Pancreas (tissue), 10 donors: ENCODE measurements around the gene TEKTIP1. TPM values are rescaled to one million over a fixed set of nuclear protein-coding genes. Genes with fewer than 3 reads are reported as not detected.
"Not testable (repeated sequence)": the region's sequence is repeated elsewhere in the genome, so short reads cannot be mapped to it uniquely, and the experiment has no call there.

Source experiments
- ATAC-seq, 4 donors: fragments of 200-7000 bp; cut with Tn5 transposase; one replicate each; pipeline versions ENCODE4 v1.8.0 to v1.9.1; 2020; ENCODE audit warnings: mild to moderate bottlenecking in 4 of 4, moderate library complexity in 4 of 4
- DNase-seq, 6 donors: peaks; one replicate each; pipeline ENCODE4 v3.0.0-alpha.2; 2020
- FAIRE-seq: peaks from 2 replicates; lab custom pipeline; 2012; peaks lifted over from hg19 to GRCh38; lab: Jason Lieb, UNC
- H3K27ac ChIP-seq, 4 donors: fragments of 200-600 bp; sonication (generic); 1 replicate in 3 of 4; 2 replicates in 1 of 4; pipeline versions ENCODE4 v1.5.0 to v1.8.0; 2020
- H3K27me3 ChIP-seq, 4 donors: fragments of 200-600 bp; one replicate each; pipeline ENCODE4 v1.8.0; 2021
- H3K36me3 ChIP-seq, 3 donors: fragments of 200-600 bp; sonication (generic) in 1 of 3; one replicate each; pipeline versions ENCODE4 v1.5.0 to v1.8.0; 2020 to 2021
- H3K4me1 ChIP-seq, 3 donors: fragments of 200-600 bp; one replicate each; pipeline ENCODE4 v1.8.0; 2021
- H3K4me3 ChIP-seq, 4 donors: fragments of 200-600 bp; sonication (generic) in 2 of 4; one replicate each; pipeline versions ENCODE4 v1.5.0 to v1.8.0; 2020 to 2021
- H3K9me3 ChIP-seq, 4 donors: fragments of 200-600 bp; one replicate each; pipeline ENCODE4 v1.8.0; 2021
- CTCF ChIP-seq, 4 donors: fragments of 200-600 bp; sonication (generic) in 3 of 4; IDR thresholded peaks; one replicate each; pipeline versions ENCODE4 v1.5.0 to v1.8.0; 2021; ENCODE audit warnings: antibody characterized with exemption in 4 of 4
- WGBS, 2 donors: extraction: QIAGEN DNeasy Blood & Tissue Kit; methylation state at CpG; one replicate each; pipeline ENCODE4 v1.1.7; 2013; 5-methylcytosine and 5-hydroxymethylcytosine counted together
- intact Hi-C, 3 donors: fragments of 100-400 bp; cut with DNase I; formaldehyde crosslinking; loops; one replicate each; pipeline versions ENCODE4 v1.11.1 to v1.14.2; 2022
- polyA plus RNA-seq, 2 donors: library from polyadenylated mRNA; stranded (reverse); fragments of 200-250 nt; gene quantifications; one replicate each; pipeline ENCODE4 v1.2.3, GENCODE V29; 2013
- total RNA-seq, 6 donors: library from RNA; stranded (reverse); fragmentation: NEBNext Ultra II Directional in 4 of 6; extraction: Animal tissue kit (Norgen Biotek cat#: 25700) in 4 of 6; gene quantifications; one replicate each; pipeline versions ENCODE4 v1.2.1 to v1.2.4, GENCODE V29; 2021 to 2023
- donor health status: healthy with polysubstance abuse.
- donor health status: DM: no; HTN: no; CAD: no; lungs with moderate emphysema.
- donor health status: DM: no; HTN: no; CAD: no.
- donor health status: control.
- donor health status: control.
- donor health status: Bipolar disorder and iron deficiency.
- donor health status: DM: yes; HTN: yes; CAD: no.
- donor health status: DM: no; HTN: no; CAD: no.
- donor health status: DM: no; HTN: no; CAD: no.
- donor health status: DM: yes; HTN: yes; CAD: no.

Gene TEKTIP1
- total and polyA plus RNA-seq, 8 donors = 0.73 to 5.6 (median 2.3) TPM

DNA sequence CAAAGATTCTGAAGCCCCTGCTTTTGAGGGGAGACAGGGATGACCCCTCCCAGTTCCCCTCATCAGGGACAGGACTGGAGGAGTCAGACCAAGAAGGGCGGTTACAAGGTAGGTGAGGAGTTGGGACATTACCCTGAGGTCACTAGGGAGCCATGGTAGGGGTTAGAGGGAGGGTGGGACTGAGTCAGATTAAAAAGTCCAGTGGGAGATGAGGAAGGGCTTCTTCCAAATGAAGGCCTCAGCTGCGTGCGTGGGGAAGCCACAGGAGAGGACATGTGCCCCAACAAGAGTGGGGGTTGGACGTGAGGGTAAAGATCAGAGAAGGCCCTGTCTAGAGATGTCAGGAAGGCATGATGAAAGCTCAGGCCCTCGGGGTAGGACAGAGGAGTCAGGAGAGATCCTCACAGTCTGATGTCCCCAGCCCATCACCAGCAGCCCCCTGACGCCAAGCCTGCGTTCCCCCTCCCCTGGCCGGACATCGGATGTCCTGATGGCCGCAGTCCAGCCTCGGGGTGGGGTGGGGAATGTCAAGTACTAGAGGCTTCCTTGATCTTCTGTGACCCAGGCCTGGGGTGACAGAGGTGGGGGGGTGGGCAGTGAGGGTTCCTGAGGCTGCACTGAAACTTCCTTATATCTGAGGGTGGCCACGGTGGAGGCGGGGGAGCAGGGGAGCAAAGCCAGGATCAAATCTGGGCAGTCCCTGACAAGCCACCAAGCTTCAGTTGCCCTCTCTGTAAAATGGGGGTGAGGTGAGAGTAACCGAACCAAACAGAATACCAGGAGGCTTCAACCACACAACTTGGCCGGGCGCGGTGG, 24.9 kb downstream of the TEKTIP1 start:
- no peaks in the 10 kb centered on the region for H3K4me1 ChIP-seq
- H3K27ac ChIP-seq = no peak overlapping the region
- DNase-seq (peak in 1 of 6 donors; percentile 63), FAIRE-seq (no peak), ATAC-seq (no peak)
- no peaks in the 10 kb centered on the region for H3K9me3 ChIP-seq
- H3K4me3 ChIP-seq = no peak overlapping the region
- 73 to 80% methylated on average over 15 to 17 of the region's 17 CpGs for WGBS, 2 donors
- intact Hi-C loops = no loop called here
- H3K27me3 ChIP-seq = no peaks in the 10 kb centered on the region
- TF ChIP-seq CTCF (IDR thresholded peaks at IDR 0.05) = no peak
- H3K36me3 ChIP-seq = no peaks in the 10 kb centered on the region

DNA sequence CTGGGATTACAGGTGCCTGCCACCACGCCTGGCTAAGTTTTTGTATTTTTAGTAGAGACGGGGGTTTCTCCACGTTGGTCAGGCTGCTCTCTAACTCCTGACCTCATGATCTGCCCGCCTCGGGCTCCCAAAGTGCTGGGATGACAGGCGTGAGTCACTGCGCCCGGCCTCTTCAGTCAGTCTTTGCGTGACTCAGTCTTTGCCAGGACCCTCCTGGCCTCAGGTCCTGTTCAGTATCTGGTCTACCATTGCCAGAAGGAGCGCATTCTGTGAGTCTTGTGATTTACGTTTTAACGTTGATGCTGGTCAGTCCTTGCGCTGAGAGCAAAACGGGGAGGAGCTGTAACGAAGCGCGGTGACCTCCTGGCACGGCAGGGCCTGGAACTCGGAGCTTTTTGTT, 26.2 kb downstream of the TEKTIP1 start:
- 81 to 85% methylated on average over 19 of the region's 19 CpGs for WGBS, 2 donors
- ATAC-seq (no peak), FAIRE-seq (no peak), DNase-seq (no peak)
- H3K9me3 ChIP-seq = no peaks in the 10 kb centered on the region
- no peak overlapping the region for H3K27ac ChIP-seq
- H3K4me3 ChIP-seq = no peak overlapping the region
- intact Hi-C loops = no loop called here
- H3K27me3 ChIP-seq = no peaks in the 10 kb centered on the region
- no peaks in the 10 kb centered on the region for H3K36me3 ChIP-seq
- no peak for TF ChIP-seq CTCF (IDR thresholded peaks at IDR 0.05)
- no peaks in the 10 kb centered on the region for H3K4me1 ChIP-seq

DNA sequence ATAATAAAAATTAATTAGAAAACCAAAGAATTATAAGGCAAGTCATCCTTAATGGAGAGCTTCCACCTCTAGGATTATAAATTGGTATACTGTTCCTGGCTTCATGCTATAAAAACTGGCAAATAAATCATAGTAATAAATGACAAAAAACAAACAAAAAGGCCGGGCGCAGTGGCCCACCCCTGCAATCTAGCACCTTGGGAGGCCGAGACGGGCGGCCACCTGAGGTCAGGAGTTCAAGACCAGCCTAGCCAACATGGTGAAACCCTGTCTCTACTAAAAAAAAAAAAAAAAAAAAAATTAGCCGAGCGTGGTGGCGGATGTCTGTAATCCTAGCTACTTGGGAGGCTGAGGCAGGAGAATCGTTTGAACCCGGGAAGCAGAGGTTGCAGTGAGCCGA, 31.1 kb downstream of the TEKTIP1 start:
- H3K27ac ChIP-seq, H3K36me3 ChIP-seq, intact Hi-C loops, FAIRE-seq, H3K4me3 ChIP-seq, H3K4me1 ChIP-seq, DNase-seq, H3K27me3 ChIP-seq, ATAC-seq, H3K9me3 ChIP-seq: not testable (repeated sequence)
- WGBS, 2 donors = 63 to 74% methylated on average over 8 to 11 of the region's 11 CpGs

- peak in 1 of 6 donors; percentile 11 for DNase-seq
- FAIRE-seq = no peak
- no peak for TF ChIP-seq CTCF (IDR thresholded peaks at IDR 0.05)
- 55 to 58% methylated on average over 7 of the region's 7 CpGs for WGBS, 2 donors
- Histone ChIP-seq H3K27ac (no peak overlapping the region), H3K4me1 (no peaks in the 10 kb centered on the region), H3K36me3 (no peaks in the 10 kb centered on the region), H3K27me3 (no peaks in the 10 kb centered on the region), H3K9me3 (no peaks in the 10 kb centered on the region), H3K4me3 (no peak overlapping the region)
- ATAC-seq = no peak
- intact Hi-C loops = no loop called here
Observed at GRCh38 chr19:3570606-3571011, 31.6 kb downstream of the TEKTIP1 start.

DNA sequence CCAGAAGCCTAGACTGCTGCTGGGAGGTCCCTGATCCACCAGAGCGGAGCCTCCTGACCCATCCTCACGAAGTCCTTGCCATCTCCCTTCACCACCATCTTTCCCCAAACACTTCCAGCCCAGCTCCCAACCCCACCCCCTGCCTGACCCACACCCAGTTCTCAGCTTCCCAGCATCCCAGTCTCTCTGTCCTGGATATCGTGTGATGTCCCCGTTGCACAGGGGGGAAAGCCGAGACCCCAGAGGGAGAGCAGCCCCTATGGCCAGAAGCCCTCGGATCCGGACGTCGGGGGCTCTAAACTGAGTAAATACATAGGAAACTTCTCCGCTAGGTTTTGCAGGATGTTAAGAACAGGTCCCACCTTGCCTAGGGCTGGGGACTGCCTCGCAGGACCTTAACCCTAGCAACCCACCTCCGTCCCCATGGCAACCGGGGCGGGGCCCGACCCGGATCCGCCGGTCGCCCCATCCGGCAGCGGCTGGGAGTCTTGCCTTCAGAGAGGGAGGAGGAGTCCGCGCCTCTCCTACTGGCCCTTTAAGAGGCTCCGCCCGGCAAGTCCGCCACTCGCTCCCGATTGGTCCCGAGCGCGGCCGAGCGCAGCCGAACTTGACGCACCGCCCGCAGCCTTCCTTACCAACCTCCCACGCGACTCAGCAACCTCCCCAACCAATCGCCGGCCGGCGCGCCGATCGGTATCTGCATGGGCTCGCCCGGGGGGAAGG, 33.3 kb downstream of the TEKTIP1 start:
- H3K4me1 ChIP-seq = no peaks in the 10 kb centered on the region
- no peaks in the 10 kb centered on the region for H3K36me3 ChIP-seq
- H3K4me3 ChIP-seq = peak overlapping the region; percentile 10 to 96 (median 92)
- peak; percentile 95 for FAIRE-seq
- intact Hi-C loops = no loop called here
- TF ChIP-seq CTCF (IDR thresholded peaks at IDR 0.05) = no peak
- peak; percentile 95 to 97 (median 96) for ATAC-seq
- peak; percentile 99 to 100 (median 100) for DNase-seq
- H3K9me3 ChIP-seq = no peaks in the 10 kb centered on the region
- no peak overlapping the region for H3K27ac ChIP-seq
- H3K27me3 ChIP-seq = no peaks in the 10 kb centered on the region
- 2 to 3% methylated on average over 48 of the region's 48 CpGs for WGBS, 2 donors
